Kidney (tissue), 14 donors: ENCODE results near the gene ACOXL. TPM values are rescaled to one million over a fixed set of nuclear protein-coding genes. Genes with fewer than 3 reads are reported as not detected.
A peak's percentile ranks its signal among the peaks of the same experiment; 100 is the strongest.

Source experiments
- DNase-seq, 5 donors: peaks; one replicate each; pipeline ENCODE4 v3.0.0-alpha.2; 2013 to 2020
- FAIRE-seq: peaks from 2 replicates; lab custom pipeline; 2012; peaks lifted over from hg19 to GRCh38; lab: Jason Lieb, UNC
- H3K27ac ChIP-seq, 2 donors: one replicate each; pipeline ENCODE4 v1.7.0; 2013; ENCODE audit warnings: low read depth in 2 of 2, low read length in 2 of 2, inconsistent platforms in 1 of 2
- H3K27me3 ChIP-seq: one replicate; pipeline ENCODE4 v1.7.1; 2013; ENCODE audit warnings: low read length, inconsistent platforms; ENCODE audit not compliant: control insufficient read depth, insufficient read depth
- H3K36me3 ChIP-seq, 3 donors: one replicate each; pipeline versions ENCODE4 v1.7.0 to v1.7.1; 2013; ENCODE audit warnings: low read length in 3 of 3, control low read depth in 1 of 3, inconsistent platforms in 1 of 3; ENCODE audit not compliant: insufficient read depth in 3 of 3, control insufficient read depth in 2 of 3
- H3K4me1 ChIP-seq, 3 donors: one replicate each; pipeline versions ENCODE4 v1.7.0 to v1.7.1; 2013; ENCODE audit warnings: low read length in 3 of 3, inconsistent platforms in 1 of 3, low read depth in 1 of 3; ENCODE audit not compliant: control insufficient read depth in 2 of 3, insufficient read depth in 2 of 3
- H3K4me3 ChIP-seq, 3 donors: one replicate each; pipeline versions ENCODE4 v1.7.0 to v1.8.1; 2013; ENCODE audit warnings: low read length in 3 of 3, control low read depth in 1 of 3, inconsistent platforms in 1 of 3
- H3K9ac ChIP-seq, 3 donors: one replicate each; pipeline versions ENCODE4 v1.7.0 to v1.7.1; 2013; ENCODE audit warnings: low read length in 3 of 3, control low read depth in 1 of 3, inconsistent platforms in 1 of 3
- H3K9me3 ChIP-seq, 3 donors: one replicate each; pipeline versions ENCODE4 v1.7.0 to v1.7.1; 2013; ENCODE audit warnings: low read length in 3 of 3, control low read depth in 1 of 3, inconsistent platforms in 1 of 3; ENCODE audit not compliant: control insufficient read depth in 2 of 3, insufficient read depth in 1 of 3
- CTCF ChIP-seq: IDR thresholded peaks from 3 replicates; pipeline ENCODE4 v1.5.1; 2012; ENCODE audit warnings: mild to moderate bottlenecking, moderate library complexity, borderline replicate concordance; ENCODE audit not compliant: insufficient read depth; ENCODE audit errors: extremely low read depth
- intact Hi-C: fragments of 100-400 bp; cut with DNase I; formaldehyde crosslinking; loops from one replicate; pipeline ENCODE4 v1.11.1; 2022
- polyA plus RNA-seq: library from polyadenylated mRNA; stranded (reverse); fragments of 350-450 nt; fragmentation: Illumina TruSeq; extraction: RNeasy Lipid Tissue Mini Kit (QIAGEN cat#74804); gene quantifications from one replicate; pipeline ENCODE4 v1.2.3, GENCODE V29; 2014; ENCODE audit warnings: low read depth, low replicate concordance; ENCODE audit not compliant: insufficient read depth
- total RNA-seq: library from RNA; stranded (reverse); fragmentation: NEBNext Ultra II Directional; extraction: Animal tissue kit (Norgen Biotek cat#: 25700); gene quantifications from one replicate; pipeline ENCODE4 v1.2.1, GENCODE V29; 2021
- donor health status: control.
- donor health status: control.
- donor health status: control.
- donor health status: control.
- donor health status: control.
- donor health status: DM: yes; HTN: yes; CAD: no.
- donor health status: Normal renal cell carcinoma (clear cell type).

ACOXL gene
- total and polyA plus RNA-seq, 2 donors from 2014 or later = 2.0 TPM; not detected in 1

- DNase-seq (peak in 2 of 5 donors; percentile 12 to 44), FAIRE-seq (no peak)
These were observed 297.0 kb downstream of the ACOXL start for GRCh38 chr2:111029181-111029927.

DNA sequence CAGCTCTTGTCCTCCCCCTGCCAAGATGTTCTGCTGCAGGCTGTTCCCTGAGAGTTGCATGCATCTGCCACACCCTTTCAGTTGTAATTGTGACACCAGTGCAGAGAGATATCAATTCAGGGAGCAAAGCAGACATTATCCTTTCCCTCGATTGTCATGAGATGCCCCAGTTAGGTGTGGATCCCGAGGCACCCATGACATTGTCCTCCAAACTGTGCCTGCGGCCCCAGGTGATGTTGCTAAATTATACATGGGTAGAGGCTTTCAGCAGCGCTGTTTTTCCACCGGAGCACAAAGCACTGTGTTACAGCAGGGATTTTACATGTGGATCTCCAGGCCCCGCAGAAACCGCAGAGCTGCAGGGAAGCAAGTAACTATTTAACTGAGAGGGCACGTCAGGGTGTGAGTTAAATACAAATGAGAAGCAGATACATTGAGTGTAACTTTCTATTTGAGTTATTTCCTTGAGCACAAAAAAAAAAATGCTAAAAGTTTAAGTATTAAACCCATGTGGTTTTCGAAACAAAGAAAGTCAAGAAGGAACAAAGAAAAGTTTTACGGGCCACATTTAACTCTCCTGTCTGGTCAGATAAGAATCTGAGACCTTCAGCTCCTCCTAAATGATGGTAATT is 298.0 kb downstream of the ACOXL start:
- Histone ChIP-seq H3K27ac (peak overlapping the region; percentile 13 to 33), H3K36me3 (no peaks in the 10 kb centered on the region), H3K9me3 (no peaks in the 10 kb centered on the region), H3K9ac (no peak overlapping the region), H3K4me3 (no peak overlapping the region), H3K4me1 (peaks cover 0 to 18% (median 14%) of the 10 kb centered on the region in 3 donors), H3K27me3 (no peaks in the 10 kb centered on the region)
- DNase-seq (peak in 3 of 5 donors; percentile 37 to 56 (median 50)), FAIRE-seq (no peak)
- intact Hi-C loops = no loop called here
- TF ChIP-seq CTCF = no peak

More at GRCh38 chr2:111029181-111029927, 297.0 kb downstream of the ACOXL start:
- Histone ChIP-seq H3K27ac (no peak overlapping the region), H3K9ac (no peak overlapping the region), H3K4me1 (peaks cover 0 to 18% (median 14%) of the 10 kb centered on the region in 3 donors), H3K4me3 (no peak overlapping the region), H3K36me3 (no peaks in the 10 kb centered on the region), H3K27me3 (no peaks in the 10 kb centered on the region), H3K9me3 (no peaks in the 10 kb centered on the region)
- intact Hi-C loops = no loop called here
- TF ChIP-seq CTCF = no peak

- H3K27me3 ChIP-seq = no peaks in the 10 kb centered on the region
- FAIRE-seq = no peak
- DNase-seq = peak in 2 of 5 donors; percentile 7 to 13
- H3K27ac ChIP-seq = peak overlapping the region; percentile 3 to 26
- H3K9ac ChIP-seq = no peak overlapping the region
- no peaks in the 10 kb centered on the region for H3K9me3 ChIP-seq
- no peaks in the 10 kb centered on the region for H3K36me3 ChIP-seq
- intact Hi-C loops = no loop called here
- peaks cover 0 to 18% (median 14%) of the 10 kb centered on the region in 3 donors for H3K4me1 ChIP-seq
- TF ChIP-seq CTCF = no peak
- no peak overlapping the region for H3K4me3 ChIP-seq
These were observed 298.6 kb downstream of the ACOXL start for GRCh38 chr2:111030945-111031344.
